NCI-H2107 treated with DMSO at 0.1 percent for 48 hours (cell line): Measurements from ENCODE around the gene RPS6KA5.
"Not testable (repeated sequence)": the region's sequence is repeated elsewhere in the genome, so short reads cannot be mapped to it uniquely, and the experiment has no call there.

Experiments
- DNase-seq: peaks from one replicate; lab custom pipeline; 2025; ENCODE audit not compliant: unreplicated experiment; lab: John Stamatoyannopoulos, UW

Gene RPS6KA5

GRCh38 chr14:90839024-90839888 is 221.2 kb downstream of the RPS6KA5 start:
- DNase-seq: no peak

GRCh38 chr14:90838531-90838930 is 221.9 kb downstream of the RPS6KA5 start:
- not testable (repeated sequence) for DNase-seq

- no peak for DNase-seq
These were observed 223.1 kb downstream of the RPS6KA5 start for GRCh38 chr14:90837355-90837754.

GRCh38 chr14:90836692-90837063 is 223.8 kb downstream of the RPS6KA5 start:
- DNase-seq: no peak

- DNase-seq: no peak
These were observed 228.6 kb downstream of the RPS6KA5 start for GRCh38 chr14:90831821-90832220.

GRCh38 chr14:90830931-90831701 is 229.3 kb downstream of the RPS6KA5 start:
- DNase-seq: no peak

GRCh38 chr14:90829677-90830076 is 230.8 kb downstream of the RPS6KA5 start:
- no peak for DNase-seq

GRCh38 chr14:90828642-90829487 is 231.6 kb downstream of the RPS6KA5 start:
- DNase-seq: no peak

- DNase-seq: no peak
These were observed 232.4 kb downstream of the RPS6KA5 start for GRCh38 chr14:90827919-90828610.

GRCh38 chr14:90823542-90823941 is 236.9 kb downstream of the RPS6KA5 start:
- DNase-seq: not testable (repeated sequence)

GRCh38 chr14:90820958-90821357 is 239.5 kb downstream of the RPS6KA5 start:
- peak; percentile 56 for DNase-seq

GRCh38 chr14:90819734-90820393 is 240.6 kb downstream of the RPS6KA5 start:
- DNase-seq: no peak

- DNase-seq: no peak
These were observed 241.7 kb downstream of the RPS6KA5 start for GRCh38 chr14:90818715-90819114.

- no peak for DNase-seq
These were observed 243.6 kb downstream of the RPS6KA5 start for GRCh38 chr14:90816681-90817436.

- peak; percentile 12 for DNase-seq
These were observed 244.4 kb downstream of the RPS6KA5 start, which contains the start of gene TTC7B for GRCh38 chr14:90815822-90816662. TTC7B (minus strand) TSS chr14:90816430; CDS start chr14:90816295, 135 bp downstream.

GRCh38 chr14:90815572-90815821 is 244.9 kb downstream of the RPS6KA5 start:
- no peak for DNase-seq

- DNase-seq: no peak
These were observed 245.5 kb downstream of the RPS6KA5 start for GRCh38 chr14:90814806-90815571.

GRCh38 chr14:90813442-90813841 is 247.0 kb downstream of the RPS6KA5 start:
- no peak for DNase-seq
